HG03378 (cell line): ENCODE measurements around the gene GSS.
A peak's percentile ranks its signal among the peaks of the same experiment; 100 is the strongest.

Experiments
- ATAC-seq: cut with Tn5 transposase; IDR thresholded peaks from one replicate; pipeline ENCODE4 v1.9.1; 2021; ENCODE audit warnings: mild to moderate bottlenecking, moderate library complexity; ENCODE audit not compliant: unreplicated experiment

Gene GSS

DNA sequence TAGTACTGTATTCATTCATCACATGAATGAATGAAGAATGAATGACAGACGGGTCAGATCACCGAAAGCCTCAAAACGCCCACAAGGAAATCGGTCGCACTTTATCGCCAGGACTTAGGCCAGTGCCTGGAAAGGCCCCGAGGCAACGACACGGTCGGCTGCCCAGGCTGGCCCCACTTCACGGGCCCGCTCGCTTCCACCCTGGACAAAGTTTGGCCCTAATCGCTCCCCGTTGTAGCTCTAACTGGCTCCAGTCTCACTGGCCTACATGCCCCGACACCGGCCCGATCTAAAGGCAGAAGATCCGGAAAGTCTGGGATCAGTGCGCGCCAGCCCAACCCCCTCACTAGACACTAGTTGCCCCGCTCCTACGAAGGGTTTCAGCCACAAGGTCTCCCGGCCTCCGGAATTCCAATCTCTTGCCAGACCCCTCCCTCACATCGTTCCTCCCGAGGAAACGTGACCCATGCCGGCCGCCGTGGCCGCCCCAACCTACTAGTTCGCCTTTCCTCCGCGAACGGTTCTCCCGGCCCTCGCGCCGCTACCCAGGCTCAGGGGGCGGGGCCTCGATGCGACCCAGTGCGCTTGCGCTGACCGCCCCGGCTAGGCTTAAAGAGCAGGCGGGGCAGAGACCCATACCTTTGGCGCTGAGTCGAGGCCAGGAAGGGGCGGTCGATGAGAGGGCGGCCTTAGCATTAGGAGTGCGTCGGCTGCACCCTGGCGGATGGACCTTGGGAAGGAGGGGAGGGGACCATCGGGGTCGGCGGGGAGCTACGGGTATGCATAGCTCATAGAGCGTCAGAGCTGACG is at the start of gene GSS, which contains the start of gene MYH7B:
Gene GSS, minus strand, starts transcription at position 576 of the 810 bp plus-strand sequence. CDS start 3,954 bp downstream, outside the sequence.
Gene MYH7B, plus strand, starts transcription at position 638 of the 810 bp plus-strand sequence. CDS start 22,138 bp downstream, outside the sequence.
- ATAC-seq: peak; percentile 69

- no peak for ATAC-seq
Observed at GRCh38 chr20:35004749-35005462, 49.3 kb upstream of the GSS start.

DNA sequence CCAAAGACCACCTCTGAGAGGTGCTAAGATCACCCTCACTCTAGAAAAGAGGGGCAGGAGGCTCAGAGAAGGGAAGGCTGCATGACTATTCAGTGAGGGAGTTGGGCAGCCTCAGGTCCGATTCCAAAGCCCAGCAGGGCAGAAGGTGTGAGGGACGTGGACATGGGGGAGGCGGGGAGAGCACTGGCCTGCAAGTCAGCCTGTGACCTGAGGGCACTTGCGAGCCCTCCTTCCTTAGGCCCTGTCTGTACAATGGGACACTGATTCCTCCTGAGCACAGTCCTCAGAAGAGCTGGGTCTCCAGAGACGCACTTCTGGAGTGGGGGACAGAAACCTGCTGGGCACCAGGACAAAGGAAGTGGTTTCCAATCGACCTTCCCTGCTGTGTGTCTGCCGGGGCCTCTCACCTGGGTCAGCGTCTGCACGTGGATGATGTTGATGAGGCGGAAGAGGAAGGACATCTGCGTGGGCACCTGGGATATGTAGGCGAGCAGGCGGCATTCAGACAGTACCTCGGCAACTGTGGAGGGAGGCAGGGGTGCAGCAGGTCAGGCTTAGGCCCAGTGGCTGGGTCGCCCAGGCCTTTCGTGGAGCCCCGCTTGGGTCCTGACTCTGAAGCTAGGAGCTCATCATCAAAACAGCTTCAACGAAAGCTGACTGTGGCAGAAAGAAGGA is 48.6 kb upstream of the GSS start:
- ATAC-seq: no peak

GRCh38 chr20:35003211-35004031 is 47.8 kb upstream of the GSS start:
- ATAC-seq: no peak

DNA sequence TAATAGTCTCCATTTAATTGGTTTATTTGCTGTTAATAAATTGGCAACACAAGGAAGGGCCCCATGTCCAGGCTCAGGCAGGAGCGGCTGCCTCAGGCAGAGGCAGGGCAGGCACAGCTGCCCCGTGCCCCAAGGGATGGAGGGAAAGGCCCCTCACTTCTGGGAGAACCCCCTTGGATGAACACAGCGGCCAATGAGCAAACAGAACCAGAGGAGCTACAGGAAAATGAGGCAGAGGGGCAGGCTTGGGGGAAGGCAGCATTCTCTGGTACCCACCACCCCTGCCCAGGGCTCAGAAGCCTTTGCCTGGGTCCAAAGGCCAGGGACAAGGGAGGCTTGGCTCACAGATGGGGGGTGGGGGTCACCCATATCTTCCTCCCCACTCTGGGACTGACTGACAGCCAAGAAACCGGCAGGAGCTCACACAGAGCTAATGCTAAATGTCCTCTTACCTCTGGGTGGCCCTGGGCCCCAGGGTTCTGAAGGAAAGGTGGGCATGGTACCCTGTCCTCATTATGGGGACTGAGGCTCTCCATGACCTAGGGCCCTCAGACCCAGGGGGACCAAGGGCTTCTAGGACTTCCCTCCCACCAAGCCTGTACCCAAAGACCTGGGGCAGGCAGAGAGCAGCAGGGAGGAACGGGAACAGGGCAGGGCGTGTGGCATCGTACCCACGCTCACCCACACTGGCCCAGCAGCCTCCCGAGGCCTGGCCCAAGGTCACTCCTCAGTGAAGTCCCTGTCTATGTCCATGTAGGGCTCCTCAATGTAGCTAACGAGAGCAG is 47.0 kb upstream of the GSS start:
- ATAC-seq: no peak

- ATAC-seq: no peak
Observed at GRCh38 chr20:35001596-35002362, 46.2 kb upstream of the GSS start.

DNA sequence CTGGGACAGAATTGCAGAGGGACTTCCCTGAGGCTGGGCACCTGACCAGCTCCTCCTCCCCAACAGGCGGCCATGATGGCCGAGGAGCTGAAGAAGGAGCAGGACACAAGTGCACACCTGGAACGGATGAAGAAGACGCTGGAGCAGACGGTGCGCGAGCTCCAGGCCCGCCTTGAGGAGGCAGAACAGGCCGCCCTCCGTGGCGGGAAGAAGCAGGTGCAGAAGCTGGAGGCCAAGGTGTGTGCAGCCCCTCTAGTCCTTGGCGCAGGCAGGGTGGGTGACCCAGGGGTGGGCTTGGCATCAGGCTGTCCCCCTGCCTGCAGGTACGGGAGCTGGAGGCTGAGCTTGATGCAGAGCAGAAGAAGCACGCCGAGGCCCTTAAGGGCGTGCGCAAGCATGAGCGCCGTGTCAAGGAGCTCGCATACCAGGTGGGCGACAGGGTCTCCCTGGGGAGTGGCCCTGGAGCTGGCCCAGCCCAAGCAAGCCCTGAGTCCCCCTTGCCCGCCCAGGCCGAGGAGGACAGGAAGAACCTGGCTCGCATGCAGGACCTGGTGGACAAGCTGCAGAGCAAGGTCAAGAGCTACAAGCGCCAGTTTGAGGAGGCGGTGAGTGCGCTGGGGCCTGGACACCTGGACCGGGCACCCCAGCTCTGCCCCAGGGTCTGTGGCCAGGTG is 45.5 kb upstream of the GSS start:
- no peak for ATAC-seq

GRCh38 chr20:35000311-35000921 is 44.8 kb upstream of the GSS start:
- ATAC-seq: no peak

DNA sequence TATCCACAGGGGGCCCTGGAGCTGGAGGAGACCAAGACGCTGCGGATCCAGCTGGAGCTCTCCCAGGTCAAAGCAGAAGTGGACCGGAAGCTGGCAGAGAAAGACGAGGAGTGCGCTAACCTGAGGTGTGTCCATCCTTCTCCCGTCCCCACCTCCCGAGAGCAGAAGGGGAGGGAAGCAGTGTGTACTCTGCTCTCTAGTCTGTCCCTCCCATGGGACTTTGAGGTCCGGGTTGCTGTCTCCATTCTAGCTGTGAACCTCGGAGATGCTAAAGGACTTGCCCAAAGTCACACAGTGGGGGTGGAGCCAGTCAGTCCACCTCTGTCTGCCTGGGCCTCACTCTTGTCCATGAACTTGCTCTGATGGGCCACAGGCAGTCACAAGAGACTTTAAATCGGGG is 44.2 kb upstream of the GSS start:
- no peak for ATAC-seq

DNA sequence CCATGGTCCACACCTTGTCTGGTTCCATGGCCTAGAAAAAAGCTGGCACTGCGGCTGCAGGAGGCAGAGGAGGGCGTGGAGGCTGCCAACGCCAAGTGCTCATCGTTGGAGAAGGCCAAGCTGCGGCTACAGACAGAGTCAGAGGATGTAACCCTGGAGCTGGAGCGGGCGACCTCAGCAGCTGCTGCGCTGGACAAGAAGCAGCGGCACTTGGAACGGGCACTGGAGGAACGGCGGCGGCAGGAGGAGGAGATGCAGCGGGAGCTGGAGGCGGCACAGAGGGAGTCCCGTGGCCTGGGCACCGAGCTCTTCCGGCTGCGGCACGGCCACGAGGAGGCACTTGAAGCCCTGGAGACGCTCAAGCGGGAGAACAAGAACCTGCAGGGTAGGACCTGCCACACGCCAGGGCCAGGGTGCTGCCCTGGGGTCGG is 43.4 kb upstream of the GSS start:
- ATAC-seq: no peak

GRCh38 chr20:34998331-34998950 is 42.8 kb upstream of the GSS start:
- ATAC-seq: no peak

- ATAC-seq: no peak
Observed at GRCh38 chr20:34997774-34998173, 42.2 kb upstream of the GSS start.

DNA sequence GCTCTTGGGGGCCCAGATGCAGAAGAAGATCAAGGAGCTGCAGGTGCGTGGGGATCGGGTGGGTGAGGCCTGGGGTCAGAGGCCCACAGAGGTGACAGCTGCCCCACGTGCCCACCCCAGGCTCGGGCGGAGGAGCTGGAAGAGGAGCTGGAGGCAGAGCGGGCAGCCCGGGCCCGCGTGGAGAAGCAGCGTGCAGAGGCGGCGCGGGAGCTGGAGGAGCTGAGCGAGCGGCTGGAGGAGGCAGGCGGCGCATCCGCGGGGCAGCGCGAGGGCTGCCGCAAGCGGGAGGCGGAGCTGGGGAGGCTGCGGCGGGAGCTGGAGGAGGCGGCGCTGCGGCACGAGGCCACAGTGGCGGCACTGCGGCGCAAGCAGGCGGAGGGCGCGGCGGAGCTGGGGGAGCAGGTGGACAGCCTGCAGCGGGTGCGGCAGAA is 41.5 kb upstream of the GSS start:
- no peak for ATAC-seq

GRCh38 chr20:34996243-34997028 is 40.8 kb upstream of the GSS start:
- ATAC-seq: no peak

DNA sequence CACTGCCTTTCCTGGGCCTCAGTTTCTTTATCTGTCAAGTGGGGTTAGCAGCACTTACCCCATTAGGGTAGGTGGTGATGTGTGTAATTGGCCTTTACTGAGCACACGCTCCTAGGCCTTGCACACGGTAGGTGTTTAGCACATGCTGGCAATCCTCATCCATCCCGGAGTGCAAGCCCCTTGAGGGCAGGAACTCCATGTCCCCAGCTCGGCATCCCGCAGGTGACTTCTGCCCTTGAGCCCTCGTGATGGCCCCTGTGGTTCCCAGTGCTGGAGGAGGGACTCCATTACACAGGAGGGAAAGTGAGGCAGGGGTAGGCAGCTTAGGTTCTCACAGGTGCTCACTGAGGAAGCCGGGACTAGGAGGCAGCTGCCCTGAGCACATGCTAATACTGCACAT is 40.1 kb upstream of the GSS start:
- no peak for ATAC-seq

DNA sequence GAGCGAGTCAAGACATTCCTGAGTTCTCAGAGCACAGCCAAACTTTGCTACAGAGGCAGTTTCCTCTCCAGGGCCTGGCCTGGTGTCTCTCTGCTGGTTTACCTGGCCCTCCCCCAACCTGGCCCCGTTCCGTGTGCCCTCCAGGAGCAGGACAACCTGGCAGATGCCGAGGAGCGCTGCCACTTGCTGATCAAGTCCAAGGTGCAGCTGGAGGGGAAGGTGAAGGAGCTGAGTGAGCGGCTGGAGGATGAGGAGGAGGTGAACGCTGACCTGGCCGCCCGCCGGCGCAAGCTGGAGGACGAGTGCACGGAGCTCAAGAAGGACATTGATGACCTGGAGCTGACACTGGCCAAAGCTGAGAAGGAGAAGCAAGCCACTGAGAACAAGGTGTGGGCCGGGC is 39.6 kb upstream of the GSS start:
- no peak for ATAC-seq
